GM21515 (cell line): Measurements from ENCODE around the gene IGF2BP2.
"Not testable (repeated sequence)": the region's sequence is repeated elsewhere in the genome, so short reads cannot be mapped to it uniquely, and the experiment has no call there.

ENCODE experiments used
- ATAC-seq: cut with Tn5 transposase; IDR thresholded peaks from one replicate; pipeline ENCODE4 v1.9.1; 2021; ENCODE audit not compliant: unreplicated experiment

The IGF2BP2 gene

DNA sequence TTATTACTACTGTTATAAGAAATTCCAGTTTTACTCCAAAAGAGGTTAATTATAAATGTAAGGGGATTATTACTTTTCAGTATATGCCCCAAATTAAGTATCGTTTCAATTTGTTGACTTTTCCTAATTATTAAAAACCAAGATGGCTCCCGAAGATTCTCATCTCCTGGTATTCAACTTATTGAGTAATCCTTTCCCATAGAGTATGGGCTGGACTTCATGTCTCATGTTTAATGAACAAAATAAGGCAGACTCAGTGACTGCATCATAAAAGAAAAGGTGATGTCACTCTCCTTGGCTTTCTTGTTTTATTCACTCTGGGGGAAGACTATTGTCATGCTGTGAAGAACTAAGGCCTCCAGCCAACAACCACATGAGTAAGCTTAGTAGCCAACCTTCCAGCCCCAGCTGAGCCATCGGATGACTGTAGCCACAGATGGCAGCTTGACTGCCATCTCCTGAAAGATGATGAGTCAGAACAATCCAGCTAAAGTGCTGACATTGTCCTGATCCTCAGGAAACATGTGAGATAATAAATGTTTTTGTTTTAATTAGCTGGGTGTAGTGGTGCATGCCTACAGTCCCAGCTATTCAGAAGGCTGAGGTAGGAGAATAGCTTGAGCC lies 17.3 kb downstream of the IGF2BP2 start:
- ATAC-seq: no peak

DNA sequence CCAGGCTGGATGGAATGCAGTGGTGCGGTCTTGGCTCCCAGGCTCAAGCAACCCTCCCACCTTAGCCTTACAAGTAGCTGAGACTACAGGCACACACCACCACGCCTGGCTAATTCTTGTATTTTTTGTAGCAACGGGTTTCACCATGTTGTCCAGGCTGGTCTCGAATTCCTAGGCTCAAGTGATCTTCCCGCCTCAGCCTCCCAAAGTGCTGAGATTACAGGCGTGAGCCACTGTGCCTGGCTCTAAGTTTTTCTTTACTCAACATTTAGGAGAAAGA lies 26.1 kb downstream of the IGF2BP2 start:
- not testable (repeated sequence) for ATAC-seq

DNA sequence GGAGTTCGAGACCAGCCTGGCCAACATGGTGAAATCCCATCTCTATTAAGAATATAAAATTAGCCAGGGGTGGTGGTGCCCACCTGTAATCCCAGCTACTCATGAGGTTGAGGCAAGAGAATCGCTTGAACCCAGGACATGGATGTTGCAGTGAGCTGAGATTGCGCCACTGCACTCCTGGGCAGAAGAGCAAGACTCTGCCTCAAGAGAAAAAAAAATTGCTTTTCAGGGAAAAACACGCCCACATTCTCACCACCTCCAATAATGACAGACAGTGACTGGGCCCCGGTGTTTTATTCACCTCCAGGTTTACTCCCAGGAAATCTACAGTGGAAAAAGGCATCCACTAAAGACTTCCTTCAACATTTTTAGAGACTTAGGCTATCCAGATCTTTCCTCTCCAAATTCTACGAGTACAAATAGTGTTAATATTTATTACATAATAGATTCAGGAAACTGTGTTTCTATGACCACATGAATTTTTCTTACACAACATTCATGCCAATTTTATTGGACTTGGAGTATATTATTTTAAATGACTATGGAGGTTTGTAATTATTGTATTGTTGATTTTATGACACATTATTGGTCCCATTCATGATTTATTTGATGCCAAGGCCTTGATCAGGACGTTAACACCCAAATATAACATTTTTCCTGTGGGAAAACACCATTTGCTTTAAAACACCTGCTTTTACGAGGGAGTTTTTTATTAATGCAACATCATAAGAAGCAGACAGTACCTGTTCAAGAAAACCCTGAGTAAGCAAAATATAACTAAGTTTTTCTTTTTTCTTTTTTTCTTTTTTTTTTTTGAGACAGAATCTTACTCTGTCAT lies 26.6 kb downstream of the IGF2BP2 start:
- no peak for ATAC-seq

DNA sequence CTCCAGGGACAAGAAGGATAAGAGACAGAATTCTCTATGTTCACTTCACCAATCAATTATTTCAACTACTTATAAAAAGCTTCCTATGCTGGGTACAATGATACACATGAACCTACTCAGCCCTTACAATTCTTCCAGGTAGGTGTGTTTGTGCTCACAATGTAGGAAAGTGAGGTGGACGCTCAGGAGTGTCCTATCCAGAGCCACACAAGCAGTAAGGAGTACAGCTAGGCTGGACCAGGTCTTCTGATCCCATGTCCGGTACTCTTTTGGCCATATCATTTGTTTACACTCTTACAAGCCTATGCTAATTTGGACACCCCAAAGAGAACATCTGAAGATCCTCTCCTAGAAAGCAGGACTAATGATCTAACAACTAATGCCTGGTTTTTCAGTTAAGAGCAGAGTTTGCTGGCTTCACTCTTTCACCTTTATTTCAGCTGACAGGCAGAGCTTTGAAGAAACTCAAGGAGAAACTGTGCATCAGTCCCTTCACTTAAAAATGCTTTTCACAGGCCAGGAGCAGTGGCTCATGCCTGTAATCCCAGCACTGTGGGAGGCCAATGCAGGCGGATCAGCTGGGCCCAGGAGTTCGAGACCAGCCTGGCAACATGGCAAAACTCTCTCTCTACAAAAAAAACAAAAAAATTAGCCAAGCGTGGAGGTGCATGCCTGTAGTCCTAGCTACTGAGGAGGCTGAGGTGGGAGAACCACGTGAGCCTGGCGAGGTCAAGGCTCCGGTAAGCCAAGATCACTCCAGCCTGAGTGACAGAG lies 27.5 kb downstream of the IGF2BP2 start:
- no peak for ATAC-seq

DNA sequence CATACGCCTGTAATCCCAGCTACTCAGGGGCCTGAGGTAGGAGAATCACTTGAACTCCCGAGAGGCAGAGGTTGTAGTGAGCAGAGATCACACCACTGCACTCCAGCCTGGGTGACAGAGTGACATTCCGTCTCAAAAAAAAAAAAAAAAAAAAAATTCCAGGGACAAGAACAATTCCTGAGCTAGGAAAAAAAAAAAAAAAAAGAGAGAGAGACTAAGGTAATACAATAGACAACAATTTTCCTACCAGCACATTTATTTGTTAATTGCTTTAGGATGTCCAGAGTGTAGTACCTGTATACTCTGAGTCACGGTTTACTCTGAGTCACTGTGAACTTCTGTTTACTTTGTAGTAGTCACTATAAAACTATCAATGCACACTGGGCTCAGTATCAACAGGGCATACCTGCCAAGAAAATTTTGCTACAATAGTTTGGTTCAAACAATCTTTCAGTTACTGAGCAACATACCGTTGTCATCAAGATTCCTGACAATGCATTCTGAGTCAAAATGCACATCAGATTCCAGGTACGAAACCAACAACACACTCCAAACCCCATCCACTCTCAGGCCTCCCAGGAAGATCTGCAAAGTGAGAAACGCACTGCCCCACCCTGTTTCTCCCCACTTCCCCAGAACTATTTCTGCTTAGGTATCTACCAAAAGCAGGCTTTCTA lies 28.3 kb downstream of the IGF2BP2 start:
- no peak for ATAC-seq

DNA sequence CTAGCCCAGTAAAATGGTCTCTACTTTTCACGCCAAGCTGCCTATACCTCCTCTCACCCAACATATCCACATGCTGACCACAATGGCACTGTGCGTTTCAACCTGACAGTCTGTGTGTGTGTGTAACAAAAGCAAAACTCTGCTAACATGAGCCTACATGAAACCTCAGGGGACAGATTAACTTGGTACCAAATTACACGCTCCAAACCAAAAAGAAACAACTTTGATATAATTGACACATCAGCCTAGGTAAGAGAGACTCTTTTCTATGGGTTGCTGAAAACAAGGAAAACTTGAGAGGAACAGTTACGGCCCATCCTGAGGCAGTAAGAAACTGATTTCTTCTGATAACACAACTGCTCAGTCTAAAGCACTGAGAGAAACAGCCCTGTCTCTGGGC lies 31.5 kb downstream of the IGF2BP2 start:
- ATAC-seq: no peak

DNA sequence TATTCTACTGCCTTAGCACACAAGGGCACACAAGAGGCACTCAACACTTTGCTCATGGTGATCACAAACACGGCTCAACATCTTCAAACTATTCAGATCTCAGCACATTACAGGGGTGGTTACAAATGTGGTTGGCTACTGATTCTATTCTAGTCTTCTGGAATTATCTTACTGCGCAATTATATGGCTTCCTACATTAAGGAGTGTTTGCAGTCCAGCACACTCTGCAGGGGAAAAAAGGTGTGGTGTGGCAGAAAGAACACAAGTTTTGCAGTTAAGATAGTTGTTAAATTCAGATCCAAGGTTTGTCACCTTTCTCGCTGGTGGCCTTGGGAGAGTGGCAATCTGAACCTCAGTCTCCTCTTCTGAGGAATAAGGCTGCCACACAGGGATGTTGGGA lies 31.9 kb downstream of the IGF2BP2 start:
- ATAC-seq: no peak

DNA sequence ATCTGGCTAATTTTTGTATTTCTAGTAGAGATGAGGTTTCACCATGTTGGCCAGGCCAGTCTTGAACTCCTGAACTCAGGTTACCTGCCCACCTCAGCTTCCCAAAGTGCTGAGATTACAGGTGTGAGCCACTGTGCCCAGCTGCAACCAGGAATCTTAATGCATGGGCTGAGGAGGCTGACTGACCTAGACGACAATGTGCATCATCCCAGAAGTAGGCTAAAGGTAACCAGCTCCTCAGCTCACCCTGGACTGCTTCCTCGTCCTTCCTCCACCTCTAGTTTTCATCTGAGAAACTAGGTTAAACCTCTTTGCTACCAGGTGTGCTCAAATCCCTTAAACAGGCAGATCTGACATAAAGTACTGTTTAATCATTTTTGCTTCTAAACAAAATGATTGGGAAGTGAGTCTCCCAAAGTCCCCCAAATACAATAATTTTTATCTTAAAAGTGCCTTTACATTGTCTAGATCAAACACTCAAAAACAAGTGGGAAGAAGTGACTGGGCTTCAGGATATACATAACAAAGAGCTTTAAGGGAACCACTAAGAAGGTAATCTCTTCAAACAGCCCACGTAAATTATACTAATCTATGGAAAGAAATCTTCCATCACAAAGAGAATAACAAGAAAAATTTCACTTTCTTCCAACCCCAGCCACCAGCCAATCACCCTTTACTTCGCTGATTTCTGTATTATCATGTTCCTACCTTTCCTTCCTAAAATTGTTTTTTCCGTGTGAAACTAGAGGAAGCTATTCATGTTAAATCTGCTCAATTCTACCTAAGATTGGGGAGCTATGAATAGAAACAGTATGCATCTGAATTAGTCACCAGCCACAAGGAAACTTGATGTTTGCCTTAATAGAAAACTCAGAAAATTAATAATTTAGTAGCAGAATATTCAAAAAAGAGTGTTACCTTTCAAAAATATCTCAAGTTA lies 34.7 kb downstream of the IGF2BP2 start:
- no peak for ATAC-seq

DNA sequence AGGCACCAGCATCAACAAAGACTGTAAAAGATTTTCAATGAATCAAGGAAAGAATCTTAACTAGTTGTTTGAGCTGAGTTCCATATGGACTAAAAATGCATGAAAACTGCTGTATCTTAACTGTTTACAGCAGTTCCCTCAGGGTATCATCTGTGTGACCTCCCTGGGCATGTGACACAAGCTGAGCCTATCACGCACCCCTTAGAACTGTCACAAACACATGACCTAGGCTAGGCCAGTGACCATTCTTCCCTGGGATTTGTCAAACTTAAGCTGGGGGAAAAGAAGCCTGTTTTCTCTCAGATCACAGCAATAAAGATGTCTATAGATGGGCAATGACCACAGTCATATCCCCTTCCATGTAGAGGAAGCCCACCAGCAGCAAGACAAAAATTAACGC lies 35.7 kb downstream of the IGF2BP2 start:
- ATAC-seq: no peak

DNA sequence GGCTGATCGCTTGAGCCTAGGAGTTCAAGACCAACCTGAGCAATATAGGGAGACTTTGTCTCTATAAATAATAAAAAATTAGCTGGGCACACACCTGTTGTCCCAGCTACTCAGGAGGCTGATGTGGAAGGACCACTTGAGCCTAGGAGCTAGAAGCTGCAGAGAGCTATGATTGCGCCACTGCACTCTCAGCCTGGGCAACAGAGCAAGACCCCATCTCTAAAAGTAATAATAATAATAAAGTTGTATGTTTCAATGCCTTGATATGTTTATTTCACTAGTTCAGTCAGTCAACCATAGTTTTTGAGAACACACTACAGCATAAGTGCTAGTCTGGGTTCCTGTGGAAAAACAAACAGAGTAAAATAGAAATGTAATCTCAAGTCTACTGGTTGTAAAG lies 36.5 kb downstream of the IGF2BP2 start:
- ATAC-seq: no peak

DNA sequence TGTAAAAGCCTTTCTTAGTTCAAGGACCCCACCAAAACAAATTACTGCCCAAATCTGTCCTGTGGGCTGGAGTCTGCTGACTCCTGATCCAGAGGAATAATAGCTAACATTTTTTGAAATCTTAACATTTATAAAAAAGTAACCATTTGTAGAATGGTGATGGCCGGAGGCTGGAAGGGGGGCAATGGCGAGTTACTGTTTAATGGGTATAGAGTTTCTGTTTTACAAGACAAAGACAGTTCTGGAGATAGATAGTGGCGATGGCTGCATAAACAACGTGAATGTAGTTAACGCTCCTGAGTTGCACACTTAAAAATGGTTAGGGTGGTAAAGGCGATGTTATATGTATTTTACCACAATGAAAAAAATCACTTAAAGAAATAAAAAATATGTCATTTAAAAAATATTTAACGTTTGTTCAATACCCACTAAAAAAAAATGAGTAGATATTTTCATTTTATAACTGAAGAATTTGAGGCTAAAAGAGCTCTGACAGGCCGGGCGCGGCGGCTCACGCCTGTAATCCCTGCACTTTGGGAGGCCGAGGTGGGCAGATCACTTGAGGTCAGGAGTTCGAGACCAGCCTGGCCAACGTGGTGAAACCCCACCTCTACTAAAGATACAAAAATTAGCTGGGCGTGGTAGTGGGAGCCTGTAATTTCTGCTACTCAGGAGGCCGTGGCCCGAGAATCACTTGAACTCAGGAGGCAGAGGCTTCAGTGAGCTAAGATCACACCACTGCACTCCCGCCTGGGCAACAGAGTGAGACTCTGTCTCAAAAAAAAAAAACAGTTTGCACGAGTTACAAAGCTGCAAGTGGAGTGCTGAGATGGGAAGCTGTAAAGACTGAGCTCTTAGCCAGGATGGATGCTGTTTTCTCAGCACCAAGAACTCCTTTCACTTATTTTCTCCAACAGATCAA lies 37.6 kb downstream of the IGF2BP2 start:
- ATAC-seq: no peak

DNA sequence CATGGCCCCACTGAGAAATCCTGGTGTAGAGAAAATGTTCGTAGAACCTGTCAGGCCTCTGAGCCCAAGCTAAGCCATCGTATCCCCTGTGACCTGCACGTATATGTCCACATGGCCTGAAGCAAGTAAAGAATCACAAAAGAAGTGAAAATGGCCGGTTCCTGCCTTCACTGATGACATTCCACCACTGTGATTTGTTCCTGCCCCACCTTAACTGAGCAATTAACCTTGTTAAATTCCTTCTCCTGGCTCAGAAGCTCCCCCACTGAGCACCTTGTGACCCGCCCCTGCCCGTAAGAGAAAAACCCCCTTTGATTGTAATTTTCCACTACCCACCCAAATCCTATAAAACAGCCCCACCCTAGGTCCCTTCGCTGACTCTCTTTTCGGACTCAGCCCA lies 38.6 kb downstream of the IGF2BP2 start:
- ATAC-seq: not testable (repeated sequence)

DNA sequence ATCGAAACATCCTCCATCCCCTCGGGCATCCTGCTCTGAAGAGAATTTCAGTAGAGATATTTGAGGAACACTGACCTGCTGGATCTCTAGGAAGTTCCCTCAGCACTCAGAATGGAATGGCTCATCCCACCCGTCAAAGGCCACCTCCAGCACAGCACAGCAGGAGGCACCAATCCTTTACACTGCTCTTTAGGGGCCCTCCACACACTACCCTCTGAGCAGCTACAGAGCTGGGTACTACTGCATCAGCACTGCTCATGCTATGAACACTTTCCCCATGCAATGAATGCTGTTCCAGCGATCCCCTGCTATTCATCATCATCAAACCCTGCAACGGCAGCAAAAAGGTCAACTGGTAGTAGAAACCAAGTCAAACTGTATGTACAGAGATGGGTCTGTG lies 40.5 kb downstream of the IGF2BP2 start:
- ATAC-seq: no peak

DNA sequence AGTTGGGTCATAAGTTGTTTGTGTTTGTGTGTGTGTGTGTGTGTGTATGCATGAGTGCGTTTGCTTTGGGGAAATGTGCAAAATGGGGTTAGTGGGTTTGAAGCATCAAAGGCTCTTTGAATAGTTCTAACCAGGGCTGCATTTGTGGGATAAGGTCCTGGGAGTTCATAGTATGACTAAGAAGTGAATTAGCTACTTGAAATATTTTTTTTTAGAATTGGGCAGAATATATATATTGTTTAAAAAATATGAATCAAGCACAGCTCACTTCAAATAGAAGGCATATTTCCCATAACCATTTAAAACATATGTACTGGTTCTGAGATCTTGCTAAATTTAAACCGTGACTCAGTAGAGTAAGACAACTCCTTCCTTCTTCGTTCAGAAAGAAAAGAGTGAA lies 43.1 kb downstream of the IGF2BP2 start:
- ATAC-seq: no peak

DNA sequence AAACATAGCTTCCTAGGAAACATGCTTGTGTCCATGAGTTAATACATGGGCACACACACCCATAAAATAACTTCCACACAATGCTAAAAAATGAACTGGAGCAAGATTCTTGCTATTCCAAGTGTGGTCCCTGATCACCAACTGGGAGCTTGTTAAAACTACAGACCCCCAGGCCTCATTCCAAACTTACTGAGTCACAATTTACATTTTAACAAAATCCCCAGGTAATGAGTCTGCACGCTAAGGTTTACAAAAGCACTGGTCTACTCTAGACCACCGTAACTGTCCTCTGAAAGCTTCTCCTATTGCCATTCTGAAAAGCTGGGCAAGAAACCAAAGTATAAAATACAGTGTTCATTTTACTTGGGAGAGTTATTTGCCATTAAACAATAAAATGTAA lies 45.4 kb downstream of the IGF2BP2 start:
- ATAC-seq: no peak

DNA sequence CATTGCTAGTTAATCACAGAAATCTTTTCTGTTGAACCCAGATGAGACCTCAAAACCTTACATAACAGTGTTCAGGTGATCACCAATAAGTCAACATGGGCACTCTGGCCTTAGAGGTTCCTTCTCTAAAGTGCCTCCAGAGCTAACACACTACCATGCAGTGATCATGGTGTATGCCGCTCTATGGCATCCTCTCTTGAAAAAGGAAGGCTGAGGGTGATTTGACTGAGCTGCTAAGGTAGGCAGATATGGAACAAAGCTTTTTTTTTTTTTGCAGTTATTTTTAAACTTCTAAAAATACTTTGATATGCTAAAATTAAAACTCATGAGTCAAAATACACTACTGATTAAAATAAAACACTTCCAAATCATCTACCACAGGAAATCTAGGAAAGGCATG lies 46.0 kb downstream of the IGF2BP2 start:
- ATAC-seq: no peak

DNA sequence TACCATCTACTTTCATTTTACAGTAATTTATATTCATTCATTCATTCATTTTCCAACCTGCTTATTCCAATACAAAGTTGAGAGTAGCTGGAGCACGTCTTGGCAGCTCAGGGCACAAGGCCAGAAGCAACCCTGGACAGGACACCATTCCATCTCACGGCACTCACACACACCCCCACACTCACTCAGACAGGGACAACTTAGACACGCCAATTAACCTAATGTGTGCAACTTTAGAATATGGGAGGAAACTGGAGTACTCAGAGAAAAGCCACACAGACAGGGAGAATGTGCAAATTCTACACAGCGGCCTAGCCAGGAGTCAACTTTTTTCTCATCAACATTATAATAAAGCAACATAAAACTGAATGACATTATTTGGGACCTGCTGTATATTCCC lies 46.7 kb downstream of the IGF2BP2 start:
- ATAC-seq: no peak

DNA sequence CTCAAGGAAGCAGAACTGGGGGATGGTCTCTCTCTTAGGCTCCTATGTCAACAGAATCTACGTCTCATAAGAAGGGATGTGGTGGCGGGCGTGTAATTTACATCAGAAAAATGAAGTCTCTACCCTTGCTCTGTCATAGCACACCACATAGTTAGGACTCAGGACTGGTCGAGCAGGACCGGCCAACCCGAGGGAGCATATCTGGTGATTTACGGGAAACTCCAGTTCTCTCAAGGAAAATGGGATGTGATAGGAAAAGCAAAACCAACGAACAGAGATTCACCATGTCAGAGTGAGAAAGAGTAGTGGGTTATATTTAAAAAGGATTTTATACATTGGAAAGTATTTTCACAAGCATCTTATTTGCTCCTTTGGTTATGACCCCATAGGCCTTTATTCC lies 54.7 kb downstream of the IGF2BP2 start:
- no peak for ATAC-seq

DNA sequence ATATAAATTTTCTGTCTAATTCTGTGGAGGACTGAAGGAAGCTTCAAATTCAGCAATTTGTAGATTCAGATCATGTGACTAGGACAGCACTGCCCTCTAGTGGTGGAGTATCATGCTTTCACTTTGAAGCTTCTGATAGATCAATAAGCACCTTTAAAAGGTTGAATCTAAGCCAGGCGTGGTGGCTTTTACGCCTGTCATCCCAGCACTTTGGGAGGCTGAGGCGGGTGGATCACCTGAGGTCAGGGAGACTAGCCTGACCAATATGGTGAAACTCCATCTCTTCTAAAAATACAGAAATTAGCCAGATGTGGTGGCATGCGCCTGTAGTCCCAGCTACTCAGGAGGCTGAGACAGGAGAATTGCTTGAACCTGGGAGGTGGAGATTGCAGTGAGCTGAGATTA lies 56.3 kb downstream of the IGF2BP2 start:
- ATAC-seq: not testable (repeated sequence)
